Activated naive CD4-positive, alpha-beta T cell treated with anti-CD3 and anti-CD28 coated beads for 36 hours (primary cell): ENCODE results near the gene UBIAD1. TPM values are rescaled to one million over a fixed set of nuclear protein-coding genes. Genes with fewer than 3 reads are reported as not detected.

ENCODE experiments used
- CTCF ChIA-PET: fragments of 350-600 bp; sonication (Branson Sonifier 250); formaldehyde crosslinking; loops from one replicate; lab custom pipeline; 2021; ENCODE audit warnings: antibody characterized with exemption; lab: Charles Lee
- DNase-seq: peaks from one replicate; pipeline ENCODE4 v3.0.0-alpha.2; 2020
- H3K27ac Mint-ChIP-seq: one replicate; pipeline ENCODE4 v1.8.0; 2021; ENCODE audit warnings: mild to moderate bottlenecking, mixed read lengths
- H3K27me3 Mint-ChIP-seq: one replicate; pipeline ENCODE4 v1.8.0; 2021; ENCODE audit warnings: low read depth, mixed read lengths
- H3K36me3 Mint-ChIP-seq: one replicate; pipeline ENCODE4 v1.8.0; 2021; ENCODE audit warnings: low read depth, mixed read lengths
- H3K4me1 Mint-ChIP-seq: one replicate; pipeline ENCODE4 v1.8.0; 2021; ENCODE audit warnings: low read depth, mixed read lengths
- H3K4me3 Mint-ChIP-seq: one replicate; pipeline ENCODE4 v1.8.0; 2021; ENCODE audit warnings: mild to moderate bottlenecking, moderate library complexity, mixed read lengths
- H3K9me3 Mint-ChIP-seq: one replicate; pipeline ENCODE4 v1.8.0; 2021; ENCODE audit warnings: mixed read lengths
- intact Hi-C: fragments of 100-400 bp; cut with micrococcal nuclease; formaldehyde crosslinking; loops from one replicate; pipeline ENCODE4 v1.15.1; 2023
- total RNA-seq, 2 experiments: library from RNA; stranded (reverse); gene quantifications; one replicate each; pipeline ENCODE4 v1.2.3, GENCODE V29; 2021

Gene UBIAD1
- total RNA-seq, 2 experiments from 2014 or later: 19.9 to 20.2 TPM

GRCh38 chr1:11337580-11338073, 64.6 kb downstream of the UBIAD1 start:
- intact Hi-C loops: loop anchor here (1.0 to 5.0 kb wide), 4 partner anchors 95 to 305 kb away; partner anchors contain the start of gene DISP3
- no peaks in the 10 kb centered on the region for H3K36me3 Mint-ChIP-seq
- peaks cover 14% of the 10 kb centered on the region for H3K4me1 Mint-ChIP-seq
- no peaks in the 10 kb centered on the region for H3K9me3 Mint-ChIP-seq
- H3K4me3 Mint-ChIP-seq: no peak overlapping the region
- CTCF ChIA-PET: interaction anchor here (0.9 to 1.1 kb wide), 3 partner anchors 8 to 306 kb away, joined by 3 to 4 read pairs (median 3); no protein-coding TSS in a partner anchor
- peak; percentile 81 for DNase-seq
- H3K27me3 Mint-ChIP-seq: peaks cover 6% of the 10 kb centered on the region
- H3K27ac Mint-ChIP-seq: no peak overlapping the region

Other genes with a start within 250 kb of the UBIAD1 start
- under 1 TPM; 0.17 to 0.31 TPM for gene MASP2, start 226.0 kb upstream of the UBIAD1 start, total RNA-seq
- gene SRM, start 213.2 kb upstream of the UBIAD1 start, total RNA-seq: 100 to 1,000 TPM; 207 to 222 TPM
- 10 to 100 TPM; 57.9 to 59.3 TPM for gene EXOSC10, start 173.3 kb upstream of the UBIAD1 start, total RNA-seq
- not detected for gene ANGPTL7, start 83.8 kb upstream of the UBIAD1 start, total RNA-seq
- 10 to 100 TPM; 38.5 to 39.0 TPM for gene MTOR, start 10.6 kb upstream of the UBIAD1 start, total RNA-seq
- gene DISP3, start 206.0 kb downstream of the UBIAD1 start, total RNA-seq: under 1 TPM; 0.07 to 0.17 TPM